Activated CD4-positive, alpha-beta T cell treated with anti-CD3 and anti-CD28 coated beads, Interleukin-10, Interleukin-2, amounts not matched to agents 100 ng/mL and 50 ng/mL, durations not matched to agents 16 hours and 8 hours (primary cell): Measurements from ENCODE around the gene TAF1.
A peak's percentile ranks its signal among the peaks of the same experiment; 100 is the strongest.
"Not testable (repeated sequence)": the region's sequence is repeated elsewhere in the genome, so short reads cannot be mapped to it uniquely, and the experiment has no call there.

Experiments used
- DNase-seq: peaks from one replicate; pipeline ENCODE4 v3.0.0-alpha.2; 2020

The TAF1 gene, protein sequence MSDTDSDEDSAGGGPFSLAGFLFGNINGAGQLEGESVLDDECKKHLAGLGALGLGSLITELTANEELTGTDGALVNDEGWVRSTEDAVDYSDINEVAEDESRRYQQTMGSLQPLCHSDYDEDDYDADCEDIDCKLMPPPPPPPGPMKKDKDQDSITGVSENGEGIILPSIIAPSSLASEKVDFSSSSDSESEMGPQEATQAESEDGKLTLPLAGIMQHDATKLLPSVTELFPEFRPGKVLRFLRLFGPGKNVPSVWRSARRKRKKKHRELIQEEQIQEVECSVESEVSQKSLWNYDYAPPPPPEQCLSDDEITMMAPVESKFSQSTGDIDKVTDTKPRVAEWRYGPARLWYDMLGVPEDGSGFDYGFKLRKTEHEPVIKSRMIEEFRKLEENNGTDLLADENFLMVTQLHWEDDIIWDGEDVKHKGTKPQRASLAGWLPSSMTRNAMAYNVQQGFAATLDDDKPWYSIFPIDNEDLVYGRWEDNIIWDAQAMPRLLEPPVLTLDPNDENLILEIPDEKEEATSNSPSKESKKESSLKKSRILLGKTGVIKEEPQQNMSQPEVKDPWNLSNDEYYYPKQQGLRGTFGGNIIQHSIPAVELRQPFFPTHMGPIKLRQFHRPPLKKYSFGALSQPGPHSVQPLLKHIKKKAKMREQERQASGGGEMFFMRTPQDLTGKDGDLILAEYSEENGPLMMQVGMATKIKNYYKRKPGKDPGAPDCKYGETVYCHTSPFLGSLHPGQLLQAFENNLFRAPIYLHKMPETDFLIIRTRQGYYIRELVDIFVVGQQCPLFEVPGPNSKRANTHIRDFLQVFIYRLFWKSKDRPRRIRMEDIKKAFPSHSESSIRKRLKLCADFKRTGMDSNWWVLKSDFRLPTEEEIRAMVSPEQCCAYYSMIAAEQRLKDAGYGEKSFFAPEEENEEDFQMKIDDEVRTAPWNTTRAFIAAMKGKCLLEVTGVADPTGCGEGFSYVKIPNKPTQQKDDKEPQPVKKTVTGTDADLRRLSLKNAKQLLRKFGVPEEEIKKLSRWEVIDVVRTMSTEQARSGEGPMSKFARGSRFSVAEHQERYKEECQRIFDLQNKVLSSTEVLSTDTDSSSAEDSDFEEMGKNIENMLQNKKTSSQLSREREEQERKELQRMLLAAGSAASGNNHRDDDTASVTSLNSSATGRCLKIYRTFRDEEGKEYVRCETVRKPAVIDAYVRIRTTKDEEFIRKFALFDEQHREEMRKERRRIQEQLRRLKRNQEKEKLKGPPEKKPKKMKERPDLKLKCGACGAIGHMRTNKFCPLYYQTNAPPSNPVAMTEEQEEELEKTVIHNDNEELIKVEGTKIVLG (N-terminal part only)

DNA sequence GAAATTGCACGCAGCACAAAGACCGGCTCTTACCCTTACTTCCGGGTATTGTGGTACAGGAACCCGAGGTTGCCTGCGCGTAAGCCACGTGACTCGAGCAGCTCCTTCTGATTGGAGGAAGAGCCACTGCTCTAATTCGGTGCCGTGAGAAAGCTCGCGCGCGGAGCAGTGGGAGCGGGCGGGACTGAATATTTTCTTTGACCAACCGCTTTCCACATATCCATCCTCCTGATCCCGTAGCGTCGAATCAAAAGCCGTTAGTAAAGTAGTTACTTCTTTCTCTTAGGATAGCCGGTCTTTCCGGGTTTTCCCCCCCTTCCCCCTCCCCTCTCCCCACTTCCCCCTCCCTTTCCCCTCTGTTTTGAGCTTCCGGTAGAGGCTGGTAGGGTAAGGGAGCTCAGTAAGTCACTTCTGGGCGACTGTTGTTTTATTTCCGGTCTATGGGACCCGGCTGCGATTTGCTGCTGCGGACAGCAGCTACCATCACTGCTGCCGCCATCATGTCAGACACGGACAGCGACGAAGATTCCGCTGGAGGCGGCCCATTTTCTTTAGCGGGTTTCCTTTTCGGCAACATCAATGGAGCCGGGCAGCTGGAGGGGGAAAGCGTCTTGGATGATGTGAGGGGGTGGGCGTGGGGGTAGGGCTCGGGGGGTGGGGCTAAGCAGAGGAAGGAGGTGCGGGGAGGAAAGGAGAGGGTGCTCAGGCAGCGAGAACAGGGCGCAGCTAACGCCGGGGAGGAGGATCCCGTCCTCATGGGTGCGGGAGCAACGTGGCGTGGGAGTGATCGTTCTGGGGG is at the start of gene TAF1:
Gene TAF1, plus strand, starts transcription at position 483 of the 799 bp plus-strand sequence. Its CDS starts 18 bp downstream, at position 501.
- DNase-seq = peak; percentile 95

DNA sequence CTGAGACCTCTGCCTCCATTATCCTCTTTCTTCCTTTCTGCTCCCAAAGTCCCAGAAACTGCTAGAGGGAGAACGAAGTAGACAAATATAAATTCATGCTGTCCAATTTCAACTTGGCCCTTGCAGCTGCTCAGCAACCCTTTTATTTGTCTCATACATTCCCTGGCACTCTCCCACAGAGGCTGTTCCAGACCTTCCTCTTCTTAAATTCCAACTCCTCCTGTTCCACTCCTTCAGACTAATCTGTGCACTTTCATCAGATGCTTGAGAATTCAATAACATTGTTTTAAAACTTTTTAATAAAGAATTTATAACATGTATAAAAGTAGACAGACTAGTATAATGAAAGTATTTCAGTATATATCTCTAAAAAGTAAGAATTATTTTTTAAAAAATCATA is 49.2 kb upstream of the TAF1 start:
- DNase-seq = not testable (repeated sequence)

DNA sequence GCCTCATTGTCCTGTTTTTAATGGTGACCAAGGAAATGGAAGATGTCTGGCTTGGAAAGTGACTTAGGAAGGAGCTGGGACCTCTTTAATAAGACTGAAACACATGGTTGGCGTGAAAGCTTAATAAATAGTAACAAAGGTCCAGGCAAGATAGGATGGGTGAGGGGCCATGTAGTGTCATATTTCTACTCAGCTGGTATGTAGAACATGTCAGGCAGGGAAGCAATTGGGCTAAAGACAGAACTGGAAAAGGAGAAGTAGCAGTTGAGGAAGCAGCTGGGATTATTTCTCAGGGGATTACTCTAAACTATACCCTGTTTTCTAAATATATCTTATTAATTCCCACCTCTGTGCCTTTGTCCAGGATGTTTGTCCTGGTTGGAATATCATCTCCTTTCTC is 46.0 kb upstream of the TAF1 start:
- no peak for DNase-seq

DNA sequence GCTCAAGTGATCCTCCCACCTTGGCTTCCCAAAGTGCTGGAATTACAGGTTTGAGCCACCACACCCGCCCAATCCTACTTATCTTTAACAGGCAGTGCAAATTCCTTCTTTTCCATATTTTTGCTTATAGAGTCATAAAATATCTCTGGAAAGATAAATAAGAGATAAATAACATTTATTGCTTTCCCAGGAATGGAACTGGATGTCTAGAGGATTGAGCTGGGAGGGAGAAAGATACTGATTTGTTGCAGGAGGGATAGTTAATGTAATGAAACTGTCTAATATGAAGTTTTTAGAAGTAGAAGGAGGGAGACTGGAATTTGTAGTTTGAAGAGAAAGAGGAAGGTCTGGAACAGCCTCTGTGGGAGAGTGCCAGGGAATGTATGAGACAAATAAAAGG is 44.4 kb upstream of the TAF1 start:
- DNase-seq = no peak

DNA sequence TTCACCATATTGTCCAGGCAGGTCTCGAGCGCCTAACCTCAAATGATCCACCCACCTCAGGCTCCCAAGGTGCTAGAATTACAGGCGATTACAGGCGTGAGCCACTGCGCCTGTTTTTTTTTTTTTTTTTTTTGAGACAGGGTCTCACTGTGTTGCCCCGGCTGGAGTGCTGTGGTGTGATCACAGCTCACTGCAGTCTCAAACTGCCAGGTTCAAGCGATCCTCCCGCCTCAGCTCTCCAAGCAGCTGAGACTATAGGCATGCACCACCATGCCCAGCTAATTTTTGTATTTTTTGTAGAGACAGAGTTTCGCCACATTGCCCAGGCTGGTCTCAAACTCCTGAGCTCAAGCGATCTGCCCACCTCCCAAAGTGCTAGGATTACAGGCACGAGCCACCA is 41.7 kb upstream of the TAF1 start:
- not testable (repeated sequence) for DNase-seq

DNA sequence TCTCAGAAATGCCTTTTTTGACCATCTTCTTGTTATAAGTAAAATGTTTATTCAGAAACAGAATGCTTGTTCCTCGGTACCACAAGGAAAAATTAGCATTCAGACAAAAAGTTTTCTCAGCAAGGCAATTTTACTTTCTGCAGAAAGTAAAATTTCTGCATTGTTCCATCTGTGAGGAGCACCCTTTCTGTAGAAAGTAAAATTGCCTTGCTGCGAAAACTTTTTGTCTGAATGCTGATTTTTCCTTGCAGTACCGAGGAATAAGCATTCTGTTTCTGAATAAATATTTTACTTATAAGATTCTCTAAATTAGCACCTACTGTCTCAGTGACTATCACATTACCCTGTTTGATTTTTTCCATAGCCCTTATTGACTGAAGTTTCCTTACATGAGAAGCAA is 39.8 kb upstream of the TAF1 start:
- no peak for DNase-seq

DNA sequence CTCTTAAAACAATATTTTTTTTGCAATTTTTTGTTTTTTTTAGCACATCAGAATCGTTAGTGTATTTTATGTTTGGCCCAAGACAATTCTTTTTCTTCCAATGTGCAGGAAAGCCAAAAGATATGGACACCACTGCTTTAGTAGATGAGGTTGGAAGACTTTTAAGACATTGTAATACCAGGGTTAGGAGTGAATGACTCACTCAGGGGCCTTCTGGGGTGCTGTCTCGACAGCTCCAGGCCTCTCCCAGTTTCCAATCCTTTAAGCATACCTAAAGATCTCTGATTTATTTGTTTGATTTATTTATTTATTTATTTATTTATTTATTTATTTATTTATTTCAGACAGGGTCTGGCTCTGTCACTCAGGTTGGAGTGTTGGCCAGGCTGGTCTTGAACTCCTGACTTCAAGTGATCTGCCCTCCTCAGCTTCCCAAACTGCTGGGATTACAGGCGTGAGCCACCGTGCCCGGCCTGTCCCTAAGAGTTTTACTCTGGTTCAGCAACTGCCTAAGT is 16.9 kb upstream of the TAF1 start:
- DNase-seq = not testable (repeated sequence)

DNA sequence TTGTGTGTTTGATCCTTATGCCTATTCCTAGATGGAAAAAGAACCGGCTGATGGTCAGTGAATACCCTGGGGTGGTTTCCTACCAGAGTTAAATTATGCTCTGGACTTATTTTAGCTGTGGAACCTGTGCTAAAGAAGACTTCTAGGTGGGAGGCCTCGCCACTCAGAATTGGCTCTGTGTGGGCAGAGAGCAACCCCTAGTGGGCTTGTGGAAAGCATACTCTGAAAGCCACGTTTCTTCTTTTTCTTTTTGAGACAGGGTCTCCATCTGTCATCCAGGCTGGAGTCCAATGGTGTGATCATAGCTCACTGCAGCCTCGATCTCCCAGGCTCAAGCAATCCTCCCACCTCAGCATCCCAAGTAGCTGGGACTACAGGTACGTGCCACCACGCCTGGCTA is 16.3 kb upstream of the TAF1 start:
- not testable (repeated sequence) for DNase-seq

DNA sequence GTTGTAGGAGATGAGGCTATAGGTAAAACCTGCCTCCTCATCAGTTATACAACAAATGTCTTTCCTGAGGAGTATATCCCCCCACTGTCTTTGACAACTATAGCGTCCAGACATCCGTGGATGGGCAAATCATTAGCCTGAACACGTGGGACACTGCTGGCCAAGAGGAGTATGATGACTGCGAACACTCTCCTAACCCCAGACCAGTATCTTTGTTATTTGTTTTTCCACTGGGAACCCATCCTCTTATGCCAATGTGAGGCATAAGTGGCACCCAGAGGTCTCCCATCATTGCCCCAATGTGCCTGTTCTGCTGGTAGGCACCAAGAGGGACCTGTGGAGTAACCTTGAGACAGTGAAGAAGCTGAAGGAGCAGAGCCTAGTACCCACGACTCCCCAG is 13.7 kb upstream of the TAF1 start:
- not testable (repeated sequence) for DNase-seq

DNA sequence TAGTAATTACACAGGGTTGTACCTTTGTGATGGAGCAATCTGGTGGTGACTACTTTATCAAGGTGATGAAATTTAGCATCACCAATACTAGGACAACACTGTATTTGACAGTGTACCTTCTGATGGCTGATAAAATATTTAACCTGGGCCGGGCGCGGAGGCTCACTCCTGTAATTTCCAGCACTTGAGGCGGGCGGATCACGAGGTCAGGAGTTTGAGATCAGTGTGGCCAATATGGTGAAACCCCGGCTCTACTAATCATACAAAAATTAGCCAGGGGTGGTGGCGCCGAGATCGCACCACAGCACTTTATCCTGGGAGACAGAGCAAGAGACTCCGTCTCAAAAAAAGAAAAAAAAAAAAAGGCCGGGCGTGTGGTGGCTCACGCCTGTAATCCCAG is 1.9 kb upstream of the TAF1 start:
- no peak for DNase-seq

DNA sequence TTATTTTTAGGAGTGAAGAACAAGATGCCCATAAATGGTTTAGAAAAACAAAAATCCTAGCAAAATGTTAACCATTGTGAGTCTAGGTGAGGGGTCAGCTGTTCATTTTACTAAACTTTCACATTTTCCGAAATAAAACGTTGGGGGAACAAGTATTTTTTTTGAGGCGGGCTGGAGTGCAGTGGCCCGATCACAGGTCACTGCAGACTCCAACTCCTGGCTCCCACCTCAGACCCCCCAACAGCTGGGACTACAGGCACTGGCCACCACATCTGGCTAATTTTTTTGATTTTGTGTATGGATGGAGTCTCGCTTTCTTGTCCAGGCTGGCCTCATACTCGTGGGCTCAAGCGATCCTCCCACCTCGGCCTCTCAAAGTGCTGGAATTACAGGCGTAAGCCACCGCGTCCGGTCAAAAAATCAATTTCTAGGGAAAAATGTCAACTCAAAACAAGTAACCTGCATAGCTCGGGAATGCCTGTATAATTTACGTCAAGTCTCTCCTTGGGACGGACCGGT is 742 bp upstream of the TAF1 start:
- no peak for DNase-seq

DNA sequence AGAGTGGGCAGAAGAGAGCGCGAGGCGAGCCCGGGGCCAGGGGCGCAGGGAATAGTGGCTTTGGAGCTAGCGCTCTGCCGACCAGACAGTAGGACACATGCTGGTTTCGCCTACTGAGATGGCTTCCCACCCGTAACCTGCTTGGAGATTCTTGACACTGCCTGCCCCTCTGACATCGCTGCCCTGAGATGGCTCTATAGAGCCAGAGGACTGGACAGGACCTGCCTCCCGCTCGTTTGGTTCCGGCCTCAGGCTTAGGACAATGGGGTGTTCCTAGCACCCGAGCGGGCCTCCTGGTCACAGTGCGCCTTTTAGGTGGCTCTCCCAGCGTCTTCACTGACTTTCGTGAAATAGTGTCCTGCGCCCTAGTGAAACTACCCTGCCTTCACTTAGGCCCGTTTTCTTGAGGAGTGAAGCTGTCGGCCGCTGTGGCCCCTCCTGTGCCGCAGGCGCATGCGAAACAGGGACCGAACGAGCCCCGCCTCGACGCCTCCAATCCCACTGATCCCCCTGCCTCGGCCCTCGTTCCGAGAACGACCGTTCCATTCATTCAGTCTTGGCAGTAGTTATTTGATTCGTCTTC is 608 bp downstream of the TAF1 start:
- DNase-seq = peak; percentile 27

DNA sequence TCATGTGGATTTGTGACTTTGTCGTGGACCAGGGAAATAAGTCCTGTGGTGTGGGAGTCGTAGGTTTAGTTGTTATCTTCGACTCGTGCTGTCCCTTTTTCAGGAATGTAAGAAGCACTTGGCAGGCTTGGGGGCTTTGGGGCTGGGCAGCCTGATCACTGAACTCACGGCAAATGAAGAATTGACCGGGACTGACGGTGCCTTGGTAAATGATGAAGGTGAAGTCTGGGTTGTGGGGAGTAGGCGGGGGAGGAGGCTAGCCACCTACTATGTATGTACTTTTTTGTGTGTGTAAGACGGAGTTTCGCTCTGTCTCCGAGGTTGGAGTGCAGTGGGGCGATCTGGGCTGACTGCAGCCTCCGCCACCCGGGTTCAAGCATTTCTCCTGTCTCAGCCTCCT is 1.2 kb downstream of the TAF1 start:
- DNase-seq = peak; percentile 11

DNA sequence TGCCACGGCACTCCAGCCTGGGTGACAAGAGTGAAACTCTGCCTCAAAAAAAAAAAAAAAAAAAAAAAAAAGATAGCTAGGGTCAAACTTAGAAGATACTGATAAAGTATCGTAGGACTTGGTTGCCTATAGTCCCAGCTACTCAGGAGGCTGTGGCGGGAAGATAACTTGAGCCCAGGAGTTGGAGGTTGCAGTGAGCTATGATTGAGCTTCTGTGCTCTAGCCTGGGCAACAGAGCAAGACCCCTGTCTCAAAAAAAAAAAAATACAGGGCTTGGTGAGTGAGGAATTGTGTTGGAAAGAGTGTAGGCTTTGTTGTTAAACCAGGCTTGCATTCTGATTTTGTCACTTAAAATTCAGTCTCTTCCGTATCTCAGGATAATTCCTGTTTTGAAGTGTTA is 6.2 kb downstream of the TAF1 start:
- no peak for DNase-seq

DNA sequence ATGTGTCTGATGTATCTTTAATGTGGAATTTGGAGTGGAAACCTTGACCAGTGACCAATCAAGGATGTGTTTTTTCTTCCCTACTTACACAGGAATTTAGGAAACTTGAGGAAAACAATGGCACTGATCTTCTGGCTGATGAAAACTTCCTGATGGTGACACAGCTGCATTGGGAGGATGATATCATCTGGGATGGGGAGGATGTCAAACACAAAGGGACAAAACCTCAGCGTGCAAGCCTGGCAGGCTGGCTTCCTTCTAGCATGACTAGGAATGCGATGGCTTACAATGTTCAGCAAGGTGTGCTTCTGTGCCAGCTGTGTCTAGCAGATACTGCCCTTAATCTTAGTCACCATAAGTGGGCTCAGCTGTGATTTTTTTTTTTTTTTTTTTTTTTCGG is 12.6 kb downstream of the TAF1 start:
- no peak for DNase-seq

DNA sequence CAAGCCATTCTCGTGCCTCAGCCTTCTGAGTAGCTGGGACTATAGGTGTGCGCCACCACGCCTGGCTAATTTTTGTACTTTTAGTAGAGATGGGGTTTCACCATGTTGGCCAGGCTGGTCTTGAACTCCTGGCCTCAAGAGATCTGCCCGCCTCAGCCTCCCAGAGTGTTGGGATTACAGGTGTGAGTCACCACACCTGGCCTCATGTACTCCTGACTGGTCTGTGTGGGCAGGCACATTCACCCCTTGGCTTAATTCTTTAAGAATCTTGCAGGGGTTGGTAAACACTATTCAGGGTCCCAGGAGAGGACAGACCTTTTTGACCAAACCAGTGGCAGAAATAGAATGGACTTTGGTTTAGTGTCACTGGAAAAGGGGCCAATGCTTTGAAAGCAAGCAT is 25.6 kb downstream of the TAF1 start:
- DNase-seq = not testable (repeated sequence)

DNA sequence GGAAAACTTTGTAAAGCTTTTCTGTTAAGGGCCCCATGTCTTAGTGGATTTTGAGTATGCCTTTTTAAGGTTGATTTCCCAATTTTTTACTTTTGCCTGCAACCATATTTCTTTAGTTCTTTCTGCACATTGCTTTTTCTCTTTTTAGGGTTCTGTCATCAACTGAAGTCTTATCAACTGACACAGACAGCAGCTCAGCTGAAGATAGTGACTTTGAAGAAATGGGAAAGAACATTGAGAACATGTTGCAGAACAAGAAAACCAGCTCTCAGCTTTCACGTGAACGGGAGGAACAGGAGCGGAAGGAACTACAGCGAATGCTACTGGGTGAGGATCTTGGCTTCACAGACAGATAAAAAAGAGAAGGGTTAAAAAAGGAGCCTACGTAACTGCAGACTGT is 27.8 kb downstream of the TAF1 start:
- DNase-seq = no peak

DNA sequence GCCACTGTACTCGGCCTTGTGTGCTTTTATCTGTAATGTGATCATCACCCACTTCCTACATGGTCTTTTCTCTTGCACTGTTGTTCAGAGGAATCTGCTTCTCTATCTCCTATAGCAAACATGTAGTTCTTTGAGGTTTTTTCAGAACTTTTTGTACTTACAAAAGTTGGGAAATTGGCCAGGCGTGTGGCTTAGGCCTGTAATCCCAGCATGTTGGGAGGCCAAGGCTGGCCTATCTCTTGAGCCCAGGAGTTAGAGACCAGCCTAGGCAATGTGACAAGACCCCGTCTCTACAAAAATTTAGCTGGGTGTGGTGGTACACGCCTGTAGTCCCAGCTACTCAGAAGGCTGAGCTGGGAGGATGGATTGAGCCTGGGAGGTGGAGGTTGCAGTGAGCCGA is 30.4 kb downstream of the TAF1 start:
- no peak for DNase-seq

DNA sequence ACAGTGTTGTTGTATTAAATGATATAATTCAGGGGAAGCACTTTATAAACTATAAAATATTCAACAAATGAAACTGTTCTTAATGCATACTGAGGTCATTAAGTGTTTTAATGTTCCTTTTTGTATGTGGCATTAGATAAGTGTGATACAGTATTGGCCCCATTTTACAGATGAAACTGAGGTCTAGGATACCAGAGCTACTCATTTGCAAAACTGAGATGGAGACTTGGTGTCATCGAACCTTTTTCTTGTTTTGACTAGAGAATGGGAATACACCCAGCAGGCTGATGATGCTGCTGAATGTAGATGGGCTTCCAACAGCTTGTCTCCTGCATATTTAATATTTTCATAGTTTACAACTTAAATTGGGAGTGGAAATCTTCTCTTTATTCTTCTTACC is 34.6 kb downstream of the TAF1 start:
- peak; percentile 1 for DNase-seq

DNA sequence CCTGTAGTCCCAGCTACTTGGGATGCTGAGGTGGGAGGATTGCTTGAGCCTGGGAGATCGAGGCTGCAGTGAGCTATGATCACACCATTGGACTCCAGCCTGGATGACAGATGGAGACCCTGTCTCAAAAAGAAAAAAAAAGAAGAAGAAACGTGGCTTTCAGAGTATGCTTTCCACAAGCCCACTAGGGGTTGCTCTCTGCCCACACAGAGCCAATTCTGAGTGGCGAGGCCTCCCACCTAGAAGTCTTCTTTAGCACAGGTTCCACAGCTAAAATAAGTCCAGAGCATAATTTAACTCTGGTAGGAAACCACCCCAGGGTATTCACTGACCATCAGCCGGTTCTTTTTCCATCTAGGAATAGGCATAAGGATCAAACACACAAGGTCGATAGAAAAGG is 50.1 kb downstream of the TAF1 start:
- not testable (repeated sequence) for DNase-seq

DNA sequence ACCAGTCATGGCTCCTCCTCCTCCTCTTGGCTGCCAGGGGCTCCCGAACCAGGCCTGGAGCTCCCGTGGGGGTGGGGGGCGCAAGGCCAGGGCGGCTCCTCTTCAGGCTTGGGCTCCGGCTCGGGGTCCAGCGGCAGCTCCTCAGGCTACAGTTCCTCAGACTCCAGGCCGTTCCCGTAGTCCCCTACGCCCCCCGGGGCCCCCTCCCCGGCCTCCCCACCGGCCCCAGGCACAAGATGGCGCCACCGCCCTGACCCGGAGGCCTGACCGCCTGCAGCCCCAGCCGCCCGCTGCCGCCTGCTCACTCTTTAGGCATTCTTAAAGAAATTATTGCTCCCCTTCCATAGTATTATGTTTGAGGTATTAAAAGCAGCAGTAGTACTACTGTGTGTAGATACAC is 54.5 kb downstream of the TAF1 start:
- no peak for DNase-seq
